GM21576 (cell line): ENCODE measurements around the gene SETD9.
A peak's percentile ranks its signal among the peaks of the same experiment; 100 is the strongest.

Source experiments
- ATAC-seq: cut with Tn5 transposase; IDR thresholded peaks from one replicate; pipeline ENCODE4 v1.9.1; 2021; ENCODE audit warnings: mild to moderate bottlenecking, moderate library complexity; ENCODE audit not compliant: unreplicated experiment

The SETD9 gene

GRCh38 chr5:56909294-56910209 is at the start of gene SETD9:
Gene SETD9 (plus strand): TSS chr5:56909596. CDS start chr5:56909646, 50 bp downstream.
- peak; percentile 82 for ATAC-seq

- no peak for ATAC-seq
Observed at GRCh38 chr5:56861893-56862485, 47.4 kb upstream of the SETD9 start.

GRCh38 chr5:56862909-56863308 is 46.5 kb upstream of the SETD9 start:
- no peak for ATAC-seq

- no peak for ATAC-seq
Observed at GRCh38 chr5:56871777-56872176, 37.6 kb upstream of the SETD9 start.

- no peak for ATAC-seq
Observed at GRCh38 chr5:56873056-56873455, 36.3 kb upstream of the SETD9 start.

GRCh38 chr5:56876327-56876726 is 33.1 kb upstream of the SETD9 start:
- ATAC-seq: no peak

GRCh38 chr5:56881571-56881970 is 27.8 kb upstream of the SETD9 start:
- ATAC-seq: no peak

GRCh38 chr5:56893251-56893951 is 16.0 kb upstream of the SETD9 start:
- no peak for ATAC-seq

GRCh38 chr5:56896763-56897162 is 12.6 kb upstream of the SETD9 start:
- no peak for ATAC-seq

- no peak for ATAC-seq
Observed at GRCh38 chr5:56898213-56898612, 11.2 kb upstream of the SETD9 start.

GRCh38 chr5:56900395-56900794 is 9.0 kb upstream of the SETD9 start:
- no peak for ATAC-seq

- ATAC-seq: no peak
Observed at GRCh38 chr5:56900858-56901578, 8.4 kb upstream of the SETD9 start.

- peak; percentile 36 for ATAC-seq
Observed at GRCh38 chr5:56908942-56909293, 478 bp upstream of the SETD9 start.

GRCh38 chr5:56910210-56910965 is 992 bp downstream of the SETD9 start:
- ATAC-seq: peak; percentile 11

GRCh38 chr5:56913766-56914165 is 4.4 kb downstream of the SETD9 start:
- ATAC-seq: no peak

GRCh38 chr5:56914678-56915077 is 5.3 kb downstream of the SETD9 start:
- ATAC-seq: no peak

- no peak for ATAC-seq
Observed at GRCh38 chr5:56917534-56917933, 8.1 kb downstream of the SETD9 start.

GRCh38 chr5:56918054-56918453 is 8.7 kb downstream of the SETD9 start:
- ATAC-seq: no peak

GRCh38 chr5:56919942-56920662 is 10.7 kb downstream of the SETD9 start:
- no peak for ATAC-seq

GRCh38 chr5:56922922-56923321 is 13.5 kb downstream of the SETD9 start:
- no peak for ATAC-seq
